ENCODE data around the gene CD59. TPM values are rescaled to one million over a fixed set of nuclear protein-coding genes. Genes with fewer than 3 reads are reported as not detected.
A peak's percentile ranks its signal among the peaks of the same experiment; 100 is the strongest.

CD59 gene
- total and polyA plus RNA-seq, 2 donors (not counting 3 experiments of a cell fraction or from before 2014, with no cell fraction given), result 992 to 1,084 TPM

DNA sequence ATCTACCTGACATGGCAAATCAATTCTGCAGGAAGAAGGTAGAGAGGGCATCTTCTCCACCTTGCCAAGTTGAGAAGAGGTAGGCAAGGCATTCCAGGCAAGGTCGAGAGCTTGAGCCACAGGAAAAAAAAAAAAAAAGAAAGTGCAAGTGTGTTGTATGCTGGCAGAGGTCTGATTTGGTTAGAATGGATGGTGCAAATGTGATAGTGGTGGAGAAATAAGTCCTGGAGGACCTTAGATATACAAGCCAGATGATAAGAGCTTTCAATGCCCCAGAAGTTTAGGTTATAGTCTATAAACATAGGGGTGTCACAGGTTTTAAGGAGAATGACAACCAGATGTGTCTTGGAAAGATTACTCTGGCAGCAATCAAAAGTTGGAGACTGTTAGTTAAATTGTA lies 36.6 kb upstream of the CD59 start:
- H2AFZ ChIP-seq (ENCODE audit: low read depth, low read length), result no peak overlapping the region
- H3K9ac ChIP-seq (replicated peaks; ENCODE audit: extremely low read depth, insufficient read depth, low read length), result no peak overlapping the region
- H3K4me3 ChIP-seq (replicated peaks in 1 of 3; ENCODE audit: insufficient read depth in 1 of 3, low read depth in 1 of 3, low read length in 3 of 3), result no peak overlapping the region
- H3K4me1 ChIP-seq (ENCODE audit: control insufficient read depth, extremely low read depth, insufficient read depth, low read length), result peaks cover 12% of the 10 kb centered on the region
- peaks cover 9% of the 10 kb centered on the region in 2 experiments for H3K27me3 ChIP-seq (ENCODE audit: control insufficient read depth in 2 of 2, insufficient read depth in 2 of 2, low read length in 2 of 2)
- intact Hi-C loops (cut with micrococcal nuclease) (no loop called here), dilution Hi-C loops (cut with MboI; ENCODE audit: extremely low pct_ligation_motif_present, low sequenced_read_pairs) (no loop called here)
- no peak overlapping the region for H3K4me2 ChIP-seq (ENCODE audit: insufficient read depth, low read length)
- no peaks in the 10 kb centered on the region for H3K9me1 ChIP-seq (replicated peaks; ENCODE audit: control insufficient read depth, extremely low read depth, insufficient read depth, low read length)
- CTCF ChIA-PET, result interaction anchor here (0.7 kb wide), 1 partner anchor 35 kb away, joined by 3 read pairs; no protein-coding TSS in a partner anchor
- DNase-seq (ENCODE audit: low read depth, low spot score) (no peak), FAIRE-seq (no peak)
- no peaks in the 10 kb centered on the region for H4K20me1 ChIP-seq (replicated peaks; ENCODE audit: control insufficient read depth, extremely low read depth, insufficient read depth, low read length)
- H3K79me2 ChIP-seq (ENCODE audit: control insufficient read depth, insufficient read depth, low read length), result peaks cover 14% of the 10 kb centered on the region
- TF ChIP-seq EZH2 (IDR thresholded peaks at IDR 0.05; ENCODE audit: borderline replicate concordance, low read depth, low read length, severe bottlenecking) (no peak), FOS (IDR thresholded peaks at IDR 0.05; ENCODE audit: borderline replicate concordance, insufficient read depth, low read length) (no peak), JUN (IDR thresholded peaks at IDR 0.05; ENCODE audit: borderline replicate concordance, insufficient read depth, insufficient read length, low read depth) (no peak), POLR2AphosphoS5 (IDR thresholded peaks at IDR 0.05; ENCODE audit: insufficient read depth, low read depth, low read length) (no peak), MYC (IDR thresholded peaks at IDR 0.05; ENCODE audit: low read depth, low read length) (no peak)
- TF ChIP-seq, protein P1, sequence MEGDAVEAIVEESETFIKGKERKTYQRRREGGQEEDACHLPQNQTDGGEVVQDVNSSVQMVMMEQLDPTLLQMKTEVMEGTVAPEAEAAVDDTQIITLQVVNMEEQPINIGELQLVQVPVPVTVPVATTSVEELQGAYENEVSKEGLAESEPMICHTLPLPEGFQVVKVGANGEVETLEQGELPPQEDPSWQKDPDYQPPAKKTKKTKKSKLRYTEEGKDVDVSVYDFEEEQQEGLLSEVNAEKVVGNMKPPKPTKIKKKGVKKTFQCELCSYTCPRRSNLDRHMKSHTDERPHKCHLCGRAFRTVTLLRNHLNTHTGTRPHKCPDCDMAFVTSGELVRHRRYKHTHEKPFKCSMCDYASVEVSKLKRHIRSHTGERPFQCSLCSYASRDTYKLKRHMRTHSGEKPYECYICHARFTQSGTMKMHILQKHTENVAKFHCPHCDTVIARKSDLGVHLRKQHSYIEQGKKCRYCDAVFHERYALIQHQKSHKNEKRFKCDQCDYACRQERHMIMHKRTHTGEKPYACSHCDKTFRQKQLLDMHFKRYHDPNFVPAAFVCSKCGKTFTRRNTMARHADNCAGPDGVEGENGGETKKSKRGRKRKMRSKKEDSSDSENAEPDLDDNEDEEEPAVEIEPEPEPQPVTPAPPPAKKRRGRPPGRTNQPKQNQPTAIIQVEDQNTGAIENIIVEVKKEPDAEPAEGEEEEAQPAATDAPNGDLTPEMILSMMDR (IDR thresholded peaks at IDR 0.05; ENCODE audit: extremely low read depth in 1 of 2, insufficient read depth in 1 of 2, low read depth in 1 of 2, low read length in 2 of 2), result no peak
- TF ChIP-seq, protein P2, sequence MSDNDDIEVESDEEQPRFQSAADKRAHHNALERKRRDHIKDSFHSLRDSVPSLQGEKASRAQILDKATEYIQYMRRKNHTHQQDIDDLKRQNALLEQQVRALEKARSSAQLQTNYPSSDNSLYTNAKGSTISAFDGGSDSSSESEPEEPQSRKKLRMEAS (IDR thresholded peaks at IDR 0.05; ENCODE audit: insufficient read depth, insufficient read length), result no peak
- TSS peak; percentile 23 for BruUV-seq (replicated peaks)
- POLR2A ChIA-PET, result no interaction called here
- H3K27ac ChIP-seq (ENCODE audit: insufficient read depth, low read depth, low read length), result no peak overlapping the region
- H3K36me3 ChIP-seq (ENCODE audit: control insufficient read depth in 2 of 2, extremely low read depth in 1 of 2, insufficient read depth in 2 of 2, low read length in 2 of 2), result no peaks in the 10 kb centered on the region
- H3K9me3 ChIP-seq (replicated peaks; ENCODE audit: control insufficient read depth, insufficient read depth, low read length), result no peaks in the 10 kb centered on the region

Data from endothelial cell of umbilical vein (primary cell).